HEK293 (cell line): ENCODE results near the gene AK8.

Experiments used
- CTCF ChIA-PET: fragments of 350-600 bp; formaldehyde crosslinking; extraction: SDS; loops from one replicate; lab custom pipeline; 2021; ENCODE audit warnings: antibody characterized with exemption; lab: Yijun Ruan, JAX
- POLR2A ChIA-PET: fragments of 300-600 bp; formaldehyde crosslinking; extraction: SDS; loops from one replicate; lab custom pipeline; 2020; ENCODE audit warnings: antibody characterized with exemption, inconsistent platforms; lab: Yijun Ruan, JAX
- H3K27ac ChIP-seq: fragments of 200-500 bp; sonication (Bioruptor generic); 2 replicates; pipeline ENCODE4 v1.5.1; 2014; ENCODE audit warnings: low read depth, low read length, control low read depth, inconsistent platforms; ENCODE audit errors: extremely low read depth
- H3K36me3 ChIP-seq, 2 experiments: fragments of 200-500 bp in 1 of 2; sonication (Bioruptor generic) in 1 of 2; 1 replicate in 1 of 2; 2 replicates in 1 of 2; pipeline ENCODE4 v1.5.1; 2014 to 2017; ENCODE audit warnings: inconsistent platforms in 2 of 2, low read length in 2 of 2; ENCODE audit not compliant: control insufficient read depth in 2 of 2, insufficient read depth in 1 of 2
- H3K4me1 ChIP-seq: fragments of 200-500 bp; sonication (Bioruptor generic); 2 replicates; pipeline ENCODE4 v1.5.1; 2014; ENCODE audit warnings: mild to moderate bottlenecking, low read length, inconsistent platforms; ENCODE audit not compliant: control insufficient read depth, insufficient read depth
- H3K4me3 ChIP-seq: 2 replicates; pipeline ENCODE4 v1.5.1; 2011; ENCODE audit warnings: low read depth, mild to moderate bottlenecking, control low read depth, low read length, moderate library complexity
- H3K9me3 ChIP-seq: fragments of 200-500 bp; sonication (Bioruptor generic); 2 replicates; pipeline ENCODE4 v1.5.1; 2014; ENCODE audit warnings: low read depth, low read length, inconsistent platforms; ENCODE audit not compliant: control insufficient read depth, insufficient read depth
- GFI1B ChIP-seq: fragments of 450-650 bp; formaldehyde crosslinking; IDR thresholded peaks from 2 replicates; pipeline ENCODE4 v1.5.1; 2016; ENCODE audit warnings: missing biosample characterization, missing genetic modification characterization
- GLIS1 ChIP-seq: fragments of 450-650 bp; formaldehyde crosslinking; IDR thresholded peaks from 2 replicates; pipeline ENCODE4 v1.5.1; 2016; ENCODE audit warnings: missing biosample characterization, missing genetic modification characterization
- HOXA7 ChIP-seq: sonication (generic); formaldehyde crosslinking; IDR thresholded peaks from 2 replicates; pipeline ENCODE4 v1.8.1; 2022; ENCODE audit warnings: missing genetic modification reagents, borderline replicate concordance
- KLF10 ChIP-seq: fragments of 450-650 bp; IDR thresholded peaks from 2 replicates; pipeline ENCODE4 v1.5.1; 2018; ENCODE audit warnings: missing biosample characterization, mild to moderate bottlenecking, missing genetic modification characterization
- PRDM1 ChIP-seq: fragments of 450-650 bp; formaldehyde crosslinking; IDR thresholded peaks from 2 replicates; pipeline ENCODE4; 2016; ENCODE audit warnings: missing biosample characterization, missing genetic modification characterization
- SCRT2 ChIP-seq: fragments of 450-650 bp; formaldehyde crosslinking; IDR thresholded peaks from 2 replicates; pipeline ENCODE4 v1.5.1; 2016; ENCODE audit warnings: missing biosample characterization, missing genetic modification characterization
- YY2 ChIP-seq: fragments of 450-650 bp; formaldehyde crosslinking; IDR thresholded peaks from 2 replicates; pipeline ENCODE4 v1.5.1; 2016; ENCODE audit warnings: missing biosample characterization, missing genetic modification characterization
- ZBTB48 ChIP-seq: fragments of 450-650 bp; formaldehyde crosslinking; IDR thresholded peaks from 2 replicates; pipeline ENCODE4 v1.5.1; 2016; ENCODE audit warnings: missing biosample characterization, missing genetic modification characterization
- ZBTB7A ChIP-seq: fragments of 450-650 bp; formaldehyde crosslinking; IDR thresholded peaks from 2 replicates; pipeline ENCODE4 v1.5.1; 2016; ENCODE audit warnings: low read depth, missing biosample characterization, missing genetic modification characterization
- ZFP41 ChIP-seq: fragments of 450-650 bp; formaldehyde crosslinking; IDR thresholded peaks from 2 replicates; pipeline ENCODE4 v1.5.1; 2016; ENCODE audit warnings: missing biosample characterization, missing genetic modification characterization, borderline replicate concordance
- ZNF221 ChIP-seq: fragments of 450-650 bp; formaldehyde crosslinking; IDR thresholded peaks from 2 replicates; pipeline ENCODE4 v1.5.1; 2017; ENCODE audit warnings: missing biosample characterization, missing genetic modification characterization, borderline replicate concordance
- ZNF239 ChIP-seq: fragments of 450-650 bp; formaldehyde crosslinking; IDR thresholded peaks from 2 replicates; pipeline ENCODE4 v1.5.1; 2016; ENCODE audit warnings: missing biosample characterization, missing genetic modification characterization
- ZNF24 ChIP-seq: fragments of 450-650 bp; formaldehyde crosslinking; IDR thresholded peaks from 2 replicates; pipeline ENCODE4 v1.5.1; 2016; ENCODE audit warnings: missing biosample characterization, missing genetic modification characterization
- ZNF423 ChIP-seq: fragments of 450-650 bp; formaldehyde crosslinking; IDR thresholded peaks from 2 replicates; pipeline ENCODE4 v1.5.1; 2016; ENCODE audit warnings: missing biosample characterization, missing genetic modification characterization
- ZNF600 ChIP-seq: fragments of 450-650 bp; formaldehyde crosslinking; IDR thresholded peaks from 2 replicates; pipeline ENCODE4 v1.5.1; 2016; ENCODE audit warnings: missing biosample characterization, missing genetic modification characterization
- ZNF701 ChIP-seq: fragments of 450-650 bp; formaldehyde crosslinking; IDR thresholded peaks from 2 replicates; pipeline ENCODE4 v1.5.1; 2016; ENCODE audit warnings: missing biosample characterization, missing genetic modification characterization
- ZNF837 ChIP-seq: fragments of 450-650 bp; formaldehyde crosslinking; IDR thresholded peaks from 2 replicates; pipeline ENCODE4 v1.5.1; 2016; ENCODE audit warnings: missing biosample characterization, missing genetic modification characterization
- TF ChIP-seq, protein P1 (sequence below): fragments of 450-650 bp; formaldehyde crosslinking; IDR thresholded peaks from 2 replicates; pipeline ENCODE4 v1.5.0; 2017; ENCODE audit warnings: missing biosample characterization, missing genetic modification characterization, borderline replicate concordance
- TF ChIP-seq, protein P2 (sequence below): sonication (generic); formaldehyde crosslinking; IDR thresholded peaks from 2 replicates; pipeline ENCODE4 v1.8.1; 2022; ENCODE audit warnings: mild to moderate bottlenecking, moderate library complexity, missing genetic modification reagents
- TF ChIP-seq, protein P3 (sequence below): fragments of 450-650 bp; formaldehyde crosslinking; IDR thresholded peaks from 2 replicates; pipeline ENCODE4 v1.5.1; 2016; ENCODE audit warnings: missing biosample characterization, missing genetic modification characterization, low read depth
- TF ChIP-seq, protein P4 (sequence below): fragments of 450-650 bp; formaldehyde crosslinking; IDR thresholded peaks from 2 replicates; pipeline ENCODE4 v1.5.1; 2016; ENCODE audit warnings: missing biosample characterization, missing genetic modification characterization, borderline replicate concordance

The AK8 gene

DNA sequence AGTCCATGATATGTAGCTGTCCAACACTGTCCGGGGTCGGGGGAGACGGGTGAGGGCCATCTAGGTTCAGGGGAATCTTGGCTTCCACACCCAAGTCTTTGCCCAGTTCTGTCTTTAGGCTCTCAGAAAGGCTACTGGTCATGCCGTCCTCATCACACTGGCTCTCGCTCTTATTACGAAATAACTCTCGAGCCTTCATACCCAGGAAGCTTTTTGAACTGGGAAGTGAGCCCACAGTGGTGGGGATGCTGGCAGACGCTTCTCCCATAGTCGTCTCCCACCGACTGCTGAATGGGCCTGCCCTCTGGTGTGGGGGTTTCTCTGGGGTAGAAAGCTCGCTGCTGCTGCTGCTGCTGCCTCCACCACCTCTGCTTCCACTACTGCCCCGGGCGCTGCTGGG, 18.2 kb upstream of the AK8 start:
- Histone ChIP-seq H3K36me3 (peaks cover 10 to 97% of the 10 kb centered on the region in 2 experiments), H3K4me1 (no peaks in the 10 kb centered on the region), H3K27ac (no peak overlapping the region), H3K4me3 (no peak overlapping the region), H3K9me3 (no peaks in the 10 kb centered on the region)
- POLR2A ChIA-PET = no interaction called here
- CTCF ChIA-PET = interaction anchor here (0.5 to 2.2 kb wide), 10 partner anchors 7 to 264 kb away, joined by 3 to 8 read pairs (median 4); partner anchors contain the start of gene GFI1B
- TF ChIP-seq, protein P1, sequence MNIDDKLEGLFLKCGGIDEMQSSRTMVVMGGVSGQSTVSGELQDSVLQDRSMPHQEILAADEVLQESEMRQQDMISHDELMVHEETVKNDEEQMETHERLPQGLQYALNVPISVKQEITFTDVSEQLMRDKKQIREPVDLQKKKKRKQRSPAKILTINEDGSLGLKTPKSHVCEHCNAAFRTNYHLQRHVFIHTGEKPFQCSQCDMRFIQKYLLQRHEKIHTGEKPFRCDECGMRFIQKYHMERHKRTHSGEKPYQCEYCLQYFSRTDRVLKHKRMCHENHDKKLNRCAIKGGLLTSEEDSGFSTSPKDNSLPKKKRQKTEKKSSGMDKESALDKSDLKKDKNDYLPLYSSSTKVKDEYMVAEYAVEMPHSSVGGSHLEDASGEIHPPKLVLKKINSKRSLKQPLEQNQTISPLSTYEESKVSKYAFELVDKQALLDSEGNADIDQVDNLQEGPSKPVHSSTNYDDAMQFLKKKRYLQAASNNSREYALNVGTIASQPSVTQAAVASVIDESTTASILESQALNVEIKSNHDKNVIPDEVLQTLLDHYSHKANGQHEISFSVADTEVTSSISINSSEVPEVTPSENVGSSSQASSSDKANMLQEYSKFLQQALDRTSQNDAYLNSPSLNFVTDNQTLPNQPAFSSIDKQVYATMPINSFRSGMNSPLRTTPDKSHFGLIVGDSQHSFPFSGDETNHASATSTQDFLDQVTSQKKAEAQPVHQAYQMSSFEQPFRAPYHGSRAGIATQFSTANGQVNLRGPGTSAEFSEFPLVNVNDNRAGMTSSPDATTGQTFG (tag by site-specific recombination) = no peak
- TF ChIP-seq ZNF423 (tag by site-specific recombination) = no peak
- TF ChIP-seq, protein P2, sequence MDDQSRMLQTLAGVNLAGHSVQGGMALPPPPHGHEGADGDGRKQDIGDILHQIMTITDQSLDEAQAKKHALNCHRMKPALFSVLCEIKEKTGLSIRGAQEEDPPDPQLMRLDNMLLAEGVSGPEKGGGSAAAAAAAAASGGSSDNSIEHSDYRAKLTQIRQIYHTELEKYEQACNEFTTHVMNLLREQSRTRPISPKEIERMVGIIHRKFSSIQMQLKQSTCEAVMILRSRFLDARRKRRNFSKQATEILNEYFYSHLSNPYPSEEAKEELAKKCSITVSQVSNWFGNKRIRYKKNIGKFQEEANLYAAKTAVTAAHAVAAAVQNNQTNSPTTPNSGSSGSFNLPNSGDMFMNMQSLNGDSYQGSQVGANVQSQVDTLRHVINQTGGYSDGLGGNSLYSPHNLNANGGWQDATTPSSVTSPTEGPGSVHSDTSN (CRISPR knock-in tag) = no peak
- TF ChIP-seq GLIS1 (tag by site-specific recombination) = no peak
- TF ChIP-seq PRDM1 (tag by site-specific recombination) = no peak
- no peak for TF ChIP-seq ZBTB7A (tag by site-specific recombination)
- TF ChIP-seq, protein P3, sequence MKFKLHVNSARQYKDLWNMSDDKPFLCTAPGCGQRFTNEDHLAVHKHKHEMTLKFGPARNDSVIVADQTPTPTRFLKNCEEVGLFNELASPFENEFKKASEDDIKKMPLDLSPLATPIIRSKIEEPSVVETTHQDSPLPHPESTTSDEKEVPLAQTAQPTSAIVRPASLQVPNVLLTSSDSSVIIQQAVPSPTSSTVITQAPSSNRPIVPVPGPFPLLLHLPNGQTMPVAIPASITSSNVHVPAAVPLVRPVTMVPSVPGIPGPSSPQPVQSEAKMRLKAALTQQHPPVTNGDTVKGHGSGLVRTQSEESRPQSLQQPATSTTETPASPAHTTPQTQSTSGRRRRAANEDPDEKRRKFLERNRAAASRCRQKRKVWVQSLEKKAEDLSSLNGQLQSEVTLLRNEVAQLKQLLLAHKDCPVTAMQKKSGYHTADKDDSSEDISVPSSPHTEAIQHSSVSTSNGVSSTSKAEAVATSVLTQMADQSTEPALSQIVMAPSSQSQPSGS = no peak

DNA sequence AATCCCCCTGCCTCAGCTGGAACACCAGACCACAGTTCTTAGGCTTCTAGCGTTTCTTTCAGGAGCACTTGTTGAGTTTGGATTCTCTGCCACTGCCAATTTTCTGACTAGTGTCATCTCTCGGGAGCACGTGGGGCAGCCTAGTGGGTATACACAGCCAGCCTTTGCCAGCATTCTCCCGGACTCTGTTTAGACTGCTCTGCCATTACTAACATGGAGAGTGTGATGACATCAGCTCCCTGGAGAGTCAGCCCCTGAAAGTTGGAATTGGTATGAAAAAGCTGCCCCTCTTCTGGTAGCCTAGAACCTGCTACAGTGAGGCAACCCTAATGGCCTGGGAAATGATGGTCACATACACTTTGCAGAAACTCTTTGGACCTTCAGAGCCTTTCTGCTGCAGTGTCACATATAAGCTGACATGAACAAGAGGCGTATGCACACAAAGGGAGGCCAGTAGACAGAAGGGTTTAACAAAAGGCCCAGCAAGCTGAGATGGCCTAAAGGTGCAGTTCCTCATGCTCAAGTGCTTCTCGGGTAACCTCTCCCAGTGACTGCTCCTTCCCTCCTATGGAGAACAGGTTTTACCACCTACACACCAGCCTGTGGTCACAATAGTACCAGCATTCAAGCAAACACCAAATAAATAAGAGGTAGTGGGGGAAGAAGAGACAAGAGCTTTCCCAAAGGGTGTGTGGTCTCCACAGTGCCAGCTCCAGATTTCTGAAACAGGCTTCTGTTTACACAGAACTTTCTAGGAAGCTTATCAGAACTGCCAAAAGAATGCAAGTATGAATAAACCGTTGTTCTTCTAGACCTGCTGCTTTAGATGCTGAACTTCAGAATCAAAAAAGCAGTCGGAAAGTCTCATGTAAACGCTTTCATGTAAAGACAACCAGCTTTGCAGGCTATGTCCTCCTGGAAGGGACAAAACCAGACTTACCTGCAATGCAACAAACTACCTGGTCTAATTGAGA, 17.1 kb upstream of the AK8 start:
- H3K4me3 ChIP-seq = no peak overlapping the region
- H3K36me3 ChIP-seq = peaks cover 10 to 86% of the 10 kb centered on the region in 2 experiments
- ChIA-PET POLR2A (interaction anchor here (0.7 to 1.0 kb wide), 2 partner anchors 31 to 40 kb away, joined by 3 to 5 read pairs; no protein-coding TSS in a partner anchor), CTCF (interaction anchor here (0.6 to 2.8 kb wide), 9 partner anchors 7 to 154 kb away, joined by 3 to 27 read pairs (median 4); partner anchors contain the start of gene GFI1B)
- TF ChIP-seq YY2 (tag by site-specific recombination) (no peak), ZBTB48 (tag by site-specific recombination) (no peak), ZNF701 (tag by site-specific recombination) (no peak), ZNF239 (tag by site-specific recombination) (no peak), ZFP41 (tag by site-specific recombination) (no peak), ZNF837 (no peak), HOXA7 (no peak), KLF10 (tag by site-specific recombination) (no peak), GFI1B (tag by site-specific recombination) (no peak), ZNF600 (no peak), GLIS1 (tag by site-specific recombination) (no peak), SCRT2 (tag by site-specific recombination) (no peak), ZNF221 (tag by site-specific recombination) (no peak), ZNF24 (tag by site-specific recombination) (no peak)
- TF ChIP-seq, protein P4, sequence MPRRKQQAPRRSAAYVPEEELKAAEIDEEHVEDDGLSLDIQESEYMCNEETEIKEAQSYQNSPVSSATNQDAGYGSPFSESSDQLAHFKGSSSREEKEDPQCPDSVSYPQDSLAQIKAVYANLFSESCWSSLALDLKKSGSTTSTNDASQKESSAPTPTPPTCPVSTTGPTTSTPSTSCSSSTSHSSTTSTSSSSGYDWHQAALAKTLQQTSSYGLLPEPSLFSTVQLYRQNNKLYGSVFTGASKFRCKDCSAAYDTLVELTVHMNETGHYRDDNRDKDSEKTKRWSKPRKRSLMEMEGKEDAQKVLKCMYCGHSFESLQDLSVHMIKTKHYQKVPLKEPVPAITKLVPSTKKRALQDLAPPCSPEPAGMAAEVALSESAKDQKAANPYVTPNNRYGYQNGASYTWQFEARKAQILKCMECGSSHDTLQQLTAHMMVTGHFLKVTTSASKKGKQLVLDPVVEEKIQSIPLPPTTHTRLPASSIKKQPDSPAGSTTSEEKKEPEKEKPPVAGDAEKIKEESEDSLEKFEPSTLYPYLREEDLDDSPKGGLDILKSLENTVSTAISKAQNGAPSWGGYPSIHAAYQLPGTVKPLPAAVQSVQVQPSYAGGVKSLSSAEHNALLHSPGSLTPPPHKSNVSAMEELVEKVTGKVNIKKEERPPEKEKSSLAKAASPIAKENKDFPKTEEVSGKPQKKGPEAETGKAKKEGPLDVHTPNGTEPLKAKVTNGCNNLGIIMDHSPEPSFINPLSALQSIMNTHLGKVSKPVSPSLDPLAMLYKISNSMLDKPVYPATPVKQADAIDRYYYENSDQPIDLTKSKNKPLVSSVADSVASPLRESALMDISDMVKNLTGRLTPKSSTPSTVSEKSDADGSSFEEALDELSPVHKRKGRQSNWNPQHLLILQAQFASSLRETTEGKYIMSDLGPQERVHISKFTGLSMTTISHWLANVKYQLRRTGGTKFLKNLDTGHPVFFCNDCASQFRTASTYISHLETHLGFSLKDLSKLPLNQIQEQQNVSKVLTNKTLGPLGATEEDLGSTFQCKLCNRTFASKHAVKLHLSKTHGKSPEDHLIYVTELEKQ (tag by site-specific recombination) = no peak
- H3K4me1 ChIP-seq = no peaks in the 10 kb centered on the region
- H3K27ac ChIP-seq = no peak overlapping the region
- no peaks in the 10 kb centered on the region for H3K9me3 ChIP-seq
